Esophagus squamous epithelium (tissue), 4 donors: ENCODE measurements around the gene MPL.

ENCODE experiments used
- POLR2A ChIP-seq, 4 donors: fragments of 450-650 bp; IDR thresholded peaks; one replicate each; pipeline ENCODE4 v1.6.1; 2017; ENCODE audit warnings: antibody characterized with exemption in 4 of 4, mild to moderate bottlenecking in 4 of 4, moderate library complexity in 3 of 4
- TF ChIP-seq, protein P1 (sequence below), 6 experiments: fragments of 450-650 bp in 4 of 6; fragments of 200-600 bp in 2 of 6; sonication (generic) in 2 of 6; IDR thresholded peaks; one replicate each; pipeline ENCODE4 v1.5.1; 2016 to 2019; ENCODE audit warnings: antibody characterized with exemption in 6 of 6, mild to moderate bottlenecking in 4 of 6, moderate library complexity in 4 of 6

DNA sequence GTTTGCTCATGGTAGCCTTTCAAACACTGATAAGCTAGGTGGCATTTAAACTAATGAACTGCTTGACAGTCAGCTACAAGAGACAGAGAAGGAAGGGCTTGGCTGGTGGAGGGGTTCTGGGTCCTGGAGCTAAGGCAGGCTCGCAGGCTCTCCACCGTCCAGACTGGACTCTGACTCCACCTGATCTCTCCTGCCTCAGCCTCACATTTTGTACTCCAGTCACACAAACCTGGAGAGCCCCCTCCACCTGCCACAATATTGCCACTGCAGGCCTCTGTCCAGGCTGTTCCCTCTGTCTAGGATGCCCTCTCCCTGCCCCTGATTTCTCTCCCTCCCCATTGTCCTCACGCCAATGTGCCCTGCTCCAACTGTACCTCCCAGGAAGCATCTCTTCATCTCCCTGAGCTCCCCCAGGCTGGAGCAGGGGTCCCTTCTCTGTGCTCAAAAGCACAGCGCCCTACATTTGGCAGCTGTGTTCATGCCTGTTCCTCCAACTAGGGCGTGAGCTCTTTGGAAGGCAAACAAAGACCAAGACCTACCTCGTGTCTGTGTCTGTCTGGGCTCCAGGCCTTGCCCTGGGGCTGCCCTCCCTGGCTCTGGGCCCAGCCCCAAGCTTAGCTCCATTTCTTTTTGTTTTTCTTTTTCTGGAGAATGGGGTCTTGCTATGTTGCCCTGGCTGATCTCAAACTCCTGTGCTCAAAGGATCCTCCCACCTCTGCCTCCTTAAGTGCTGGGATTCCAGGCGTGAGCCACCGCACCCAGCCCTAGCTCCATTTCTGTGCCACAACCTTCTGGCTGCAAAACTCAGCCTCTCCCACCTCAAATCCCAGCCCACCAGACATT lies 33.9 kb upstream of the MPL start:
- TF ChIP-seq, protein P1, sequence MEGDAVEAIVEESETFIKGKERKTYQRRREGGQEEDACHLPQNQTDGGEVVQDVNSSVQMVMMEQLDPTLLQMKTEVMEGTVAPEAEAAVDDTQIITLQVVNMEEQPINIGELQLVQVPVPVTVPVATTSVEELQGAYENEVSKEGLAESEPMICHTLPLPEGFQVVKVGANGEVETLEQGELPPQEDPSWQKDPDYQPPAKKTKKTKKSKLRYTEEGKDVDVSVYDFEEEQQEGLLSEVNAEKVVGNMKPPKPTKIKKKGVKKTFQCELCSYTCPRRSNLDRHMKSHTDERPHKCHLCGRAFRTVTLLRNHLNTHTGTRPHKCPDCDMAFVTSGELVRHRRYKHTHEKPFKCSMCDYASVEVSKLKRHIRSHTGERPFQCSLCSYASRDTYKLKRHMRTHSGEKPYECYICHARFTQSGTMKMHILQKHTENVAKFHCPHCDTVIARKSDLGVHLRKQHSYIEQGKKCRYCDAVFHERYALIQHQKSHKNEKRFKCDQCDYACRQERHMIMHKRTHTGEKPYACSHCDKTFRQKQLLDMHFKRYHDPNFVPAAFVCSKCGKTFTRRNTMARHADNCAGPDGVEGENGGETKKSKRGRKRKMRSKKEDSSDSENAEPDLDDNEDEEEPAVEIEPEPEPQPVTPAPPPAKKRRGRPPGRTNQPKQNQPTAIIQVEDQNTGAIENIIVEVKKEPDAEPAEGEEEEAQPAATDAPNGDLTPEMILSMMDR (IDR thresholded peaks at IDR 0.05), result no peak
- no peak for TF ChIP-seq POLR2A (IDR thresholded peaks at IDR 0.05)
